CD8-positive, alpha-beta memory T cell (primary cell): ENCODE results near the gene CACNA1G. TPM values are rescaled to one million over a fixed set of nuclear protein-coding genes. Genes with fewer than 3 reads are reported as not detected.

Experiments used
- CTCF ChIA-PET: fragments of 350-600 bp; sonication (Branson Sonifier 250); formaldehyde crosslinking; loops from one replicate; lab custom pipeline; 2021; ENCODE audit warnings: antibody characterized with exemption; lab: Charles Lee
- POLR2A ChIA-PET: fragments of 350-600 bp; sonication (Branson Sonifier 250); formaldehyde crosslinking; loops from one replicate; lab custom pipeline; 2021; ENCODE audit warnings: antibody characterized with exemption; lab: Charles Lee
- DNase-seq, 5 donors: peaks; one replicate each; pipeline versions ENCODE4 v3.0.0 to v3.0.0-alpha.2; 2020 to 2022; ENCODE audit warnings: mixed read lengths in 1 of 5
- H3K27ac ChIP-seq: one replicate; pipeline ENCODE4 v1.7.0; 2013; ENCODE audit warnings: low read depth, mild to moderate bottlenecking, low read length, moderate library complexity
- H3K27me3 ChIP-seq: 2 replicates; pipeline ENCODE4 v1.7.0; 2013; ENCODE audit warnings: low read length, mild to moderate bottlenecking; ENCODE audit not compliant: insufficient read depth, poor library complexity, severe bottlenecking
- H3K36me3 ChIP-seq: 2 replicates; pipeline ENCODE4 v1.7.0; 2013; ENCODE audit warnings: mild to moderate bottlenecking, low read length, moderate library complexity; ENCODE audit not compliant: insufficient read depth
- H3K4me1 ChIP-seq: 2 replicates; pipeline ENCODE4 v1.7.0; 2013; ENCODE audit warnings: mild to moderate bottlenecking, low read length, moderate library complexity; ENCODE audit not compliant: insufficient read depth
- H3K4me3 ChIP-seq: 2 replicates; pipeline ENCODE4 v1.7.0; 2013; ENCODE audit warnings: mild to moderate bottlenecking, low read length
- H3K9me3 ChIP-seq: 2 replicates; pipeline ENCODE4 v1.7.0; 2013; ENCODE audit warnings: mild to moderate bottlenecking, low read length
- H3K27ac Mint-ChIP-seq, 8 donors: one replicate each; pipeline ENCODE4 v1.8.0; 2020 to 2021; ENCODE audit warnings: mixed read lengths in 8 of 8, mild to moderate bottlenecking in 6 of 8, inconsistent platforms in 3 of 8, moderate library complexity in 3 of 8
- H3K27me3 Mint-ChIP-seq, 2 donors: one replicate each; pipeline ENCODE4 v1.8.0; 2020 to 2021; ENCODE audit warnings: mixed read lengths in 2 of 2, mild to moderate bottlenecking in 1 of 2, moderate library complexity in 1 of 2
- H3K36me3 Mint-ChIP-seq, 3 donors: one replicate each; pipeline ENCODE4 v1.8.0; 2020 to 2021; ENCODE audit warnings: mixed read lengths in 3 of 3, inconsistent platforms in 1 of 3, mild to moderate bottlenecking in 1 of 3
- H3K4me1 Mint-ChIP-seq, 3 donors: one replicate each; pipeline ENCODE4 v1.8.0; 2020 to 2021; ENCODE audit warnings: mixed read lengths in 3 of 3, inconsistent platforms in 1 of 3, mild to moderate bottlenecking in 1 of 3
- H3K4me3 Mint-ChIP-seq, 7 donors: one replicate each; pipeline ENCODE4 v1.8.0; 2020 to 2021; ENCODE audit warnings: mixed read lengths in 7 of 7, mild to moderate bottlenecking in 6 of 7, moderate library complexity in 4 of 7, inconsistent platforms in 2 of 7
- H3K9me3 Mint-ChIP-seq, 5 donors: one replicate each; pipeline ENCODE4 v1.8.0; 2020 to 2022; ENCODE audit warnings: mixed read lengths in 5 of 5, mild to moderate bottlenecking in 3 of 5, moderate library complexity in 2 of 5, inconsistent platforms in 1 of 5
- polyA plus RNA-seq: library from polyadenylated mRNA; unstranded; fragments of 300-500 nt; fragmentation: Illumina TruSeq; gene quantifications from one replicate; pipeline ENCODE4 v1.2.3, GENCODE V29; 2021
- total RNA-seq, 2 experiments: library from RNA; stranded (reverse); gene quantifications; one replicate each; pipeline ENCODE4 v1.2.3, GENCODE V29; 2021

Gene CACNA1G
- total RNA-seq (under 1 TPM in 1 of 2 experiments, not detected in 1; 0.07 TPM), polyA plus RNA-seq (not detected)

- Mint-ChIP-seq H3K9me3 (no peaks in the 10 kb centered on the region), H3K4me3 (peak within 1 kb of the TSS; percentile 79 to 91 (median 84)), H3K36me3 (peaks cover 0 to 5% (median 0%) of the 10 kb centered on the region in 3 donors), H3K27ac (peak within 1 kb of the TSS in 4 of 8 donors; percentile 26 to 68 (median 55)), H3K4me1 (peaks cover 18 to 36% (median 32%) of the 10 kb centered on the region in 3 donors), H3K27me3 (peaks cover 58 to 61% of the 10 kb centered on the region in 2 donors)
- ChIA-PET POLR2A (interaction anchor here (0.6 to 1.2 kb wide), 4 partner anchors 10 to 385 kb away, joined by 3 to 5 read pairs (median 4); partner anchors contain the start of gene ANKRD40), CTCF (interaction anchor here (0.6 to 1.9 kb wide), 2 partner anchors 18 to 551 kb away, joined by 3 to 7 read pairs; no protein-coding TSS in a partner anchor)
- Histone ChIP-seq H3K27ac (no peak within 1 kb of the TSS), H3K4me3 (peak within 1 kb of the TSS; percentile 60), H3K27me3 (peaks cover 52% of the 10 kb centered on the region), H3K36me3 (no peaks in the 10 kb centered on the region), H3K9me3 (no peaks in the 10 kb centered on the region), H3K4me1 (peaks cover 22% of the 10 kb centered on the region)
- DNase-seq: peak; percentile 79 to 86 (median 84)
Observed at GRCh38 chr17:50560185-50560824, at the start of gene CACNA1G. CACNA1G (plus strand) TSS chr17:50560715; CDS start chr17:50561460, 745 bp downstream.

DNA sequence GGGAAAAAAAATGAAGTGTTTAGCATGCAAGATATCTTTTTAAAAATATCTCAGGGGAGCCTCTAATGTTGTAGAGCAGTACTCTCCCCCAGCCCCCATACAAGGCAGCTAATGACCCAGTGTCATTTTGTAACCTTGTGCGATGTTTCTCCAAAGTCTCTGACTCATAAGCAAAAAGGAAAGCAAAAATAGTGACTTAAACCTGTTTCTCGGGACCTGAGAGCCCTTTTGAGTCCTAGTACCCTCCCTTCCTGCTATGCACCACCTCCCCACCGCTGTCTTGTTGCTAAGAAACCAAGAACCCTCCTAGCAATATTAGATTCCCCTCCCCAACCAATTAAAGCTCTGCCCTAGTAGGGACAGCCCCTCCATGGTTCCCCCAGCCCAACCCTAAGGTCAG lies 49.5 kb upstream of the CACNA1G start:
- peaks cover 0 to 3% of the 10 kb centered on the region in 2 donors for H3K27me3 Mint-ChIP-seq
- ChIA-PET POLR2A (no interaction called here), CTCF (interaction anchor here (1.4 to 1.5 kb wide), 2 partner anchors 9 to 26 kb away, joined by 3 to 4 read pairs; no protein-coding TSS in a partner anchor)
- Histone ChIP-seq H3K4me1 (peaks cover 14% of the 10 kb centered on the region), H3K4me3 (no peak overlapping the region), H3K36me3 (no peaks in the 10 kb centered on the region), H3K27ac (no peak overlapping the region), H3K9me3 (no peaks in the 10 kb centered on the region), H3K27me3 (no peaks in the 10 kb centered on the region)
- DNase-seq: peak in 2 of 5 donors; percentile 31 to 67
- H3K4me3 Mint-ChIP-seq: peak overlapping the region; percentile 8 to 67 (median 51)
- H3K36me3 Mint-ChIP-seq: no peaks in the 10 kb centered on the region
- H3K9me3 Mint-ChIP-seq: no peaks in the 10 kb centered on the region
- H3K27ac Mint-ChIP-seq: peak overlapping the region in 7 of 8 donors; percentile 34 to 87 (median 58)
- peaks cover 27 to 34% (median 33%) of the 10 kb centered on the region in 3 donors for H3K4me1 Mint-ChIP-seq

DNA sequence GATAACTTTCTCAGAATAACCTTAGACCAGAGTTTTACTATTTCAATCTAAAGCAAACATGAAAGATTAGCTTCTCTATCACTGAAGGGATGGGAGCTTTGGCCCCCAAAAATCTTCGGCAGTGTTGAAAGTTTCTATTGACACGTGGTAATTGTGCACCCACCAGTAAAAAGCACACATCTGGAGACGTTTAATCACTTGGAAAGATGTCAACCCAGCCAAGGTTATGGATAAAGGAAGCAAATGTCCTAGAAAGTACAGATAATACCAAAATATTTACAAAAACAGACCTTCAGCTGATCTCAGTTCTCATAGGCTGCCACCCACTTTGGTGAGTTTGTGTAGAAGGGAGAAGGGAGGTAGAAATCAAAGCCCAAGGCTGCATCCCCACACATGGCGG lies 47.0 kb upstream of the CACNA1G start:
- no peak overlapping the region for H3K4me3 Mint-ChIP-seq
- Histone ChIP-seq H3K9me3 (no peaks in the 10 kb centered on the region), H3K4me3 (no peak overlapping the region), H3K27ac (no peak overlapping the region), H3K27me3 (no peaks in the 10 kb centered on the region), H3K36me3 (no peaks in the 10 kb centered on the region), H3K4me1 (peaks cover 13% of the 10 kb centered on the region)
- no peak for DNase-seq
- POLR2A ChIA-PET: no interaction called here
- H3K27ac Mint-ChIP-seq: no peak overlapping the region
- no peaks in the 10 kb centered on the region for H3K9me3 Mint-ChIP-seq
- peaks cover 0 to 3% of the 10 kb centered on the region in 2 donors for H3K27me3 Mint-ChIP-seq
- no peaks in the 10 kb centered on the region for H3K36me3 Mint-ChIP-seq
- CTCF ChIA-PET: no interaction called here
- peaks cover 21 to 28% (median 28%) of the 10 kb centered on the region in 3 donors for H3K4me1 Mint-ChIP-seq

- Histone ChIP-seq H3K9me3 (no peaks in the 10 kb centered on the region), H3K4me3 (no peak overlapping the region), H3K27ac (no peak overlapping the region), H3K27me3 (no peaks in the 10 kb centered on the region), H3K36me3 (no peaks in the 10 kb centered on the region), H3K4me1 (peaks cover 6% of the 10 kb centered on the region)
- H3K36me3 Mint-ChIP-seq: no peaks in the 10 kb centered on the region
- ChIA-PET CTCF (no interaction called here), POLR2A (no interaction called here)
- H3K27me3 Mint-ChIP-seq: peaks cover 2 to 3% of the 10 kb centered on the region in 2 donors
- no peak for DNase-seq
- H3K9me3 Mint-ChIP-seq: no peaks in the 10 kb centered on the region
- peak overlapping the region in 1 of 8 donors; percentile 2 for H3K27ac Mint-ChIP-seq
- peaks cover 15 to 20% (median 19%) of the 10 kb centered on the region in 3 donors for H3K4me1 Mint-ChIP-seq
- H3K4me3 Mint-ChIP-seq: no peak overlapping the region
Observed at GRCh38 chr17:50514388-50514787, 46.1 kb upstream of the CACNA1G start.

DNA sequence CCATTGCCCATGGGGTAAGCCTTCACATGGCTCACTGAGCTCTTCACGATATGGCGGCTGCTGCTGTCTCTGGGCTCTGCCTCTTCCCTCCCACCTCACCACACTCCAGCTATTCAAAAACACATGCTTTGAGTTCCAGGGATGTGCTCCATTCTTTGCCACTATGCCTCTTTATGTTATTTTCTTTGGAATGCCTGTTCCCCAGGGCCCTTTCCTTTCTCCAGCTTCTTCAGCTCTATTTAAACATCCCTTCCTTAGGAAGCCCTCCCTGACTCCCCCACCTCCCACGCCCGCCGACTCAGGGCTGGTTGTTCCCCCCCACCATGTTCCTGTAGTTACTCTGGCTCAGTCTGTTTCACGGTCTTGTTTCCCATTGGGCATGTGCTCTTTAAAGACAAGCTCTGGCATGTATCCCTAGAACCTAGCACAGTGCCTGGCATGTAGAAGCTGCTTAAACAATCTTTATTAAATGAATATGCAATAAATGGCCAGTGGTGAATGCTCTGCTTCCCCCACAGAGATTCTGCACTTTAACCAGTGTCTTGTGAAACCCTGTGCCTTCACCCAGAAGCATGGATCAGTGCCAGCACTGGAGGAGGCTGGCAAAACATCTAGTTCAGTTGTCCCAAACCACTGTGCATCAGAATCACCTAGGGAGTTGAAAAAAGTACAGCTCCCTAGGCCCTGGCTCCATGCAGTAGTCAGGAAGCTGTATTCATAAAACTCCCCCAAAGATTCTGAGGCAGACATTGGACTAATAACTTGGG lies 45.4 kb upstream of the CACNA1G start:
- Mint-ChIP-seq H3K27ac (peak overlapping the region in 1 of 8 donors; percentile 16), H3K27me3 (peaks cover 2 to 3% of the 10 kb centered on the region in 2 donors), H3K4me3 (peak overlapping the region in 1 of 7 donors; percentile 40), H3K4me1 (peaks cover 11 to 14% (median 13%) of the 10 kb centered on the region in 3 donors), H3K9me3 (no peaks in the 10 kb centered on the region), H3K36me3 (no peaks in the 10 kb centered on the region)
- DNase-seq: no peak
- POLR2A ChIA-PET: no interaction called here
- Histone ChIP-seq H3K9me3 (no peaks in the 10 kb centered on the region), H3K4me1 (peaks cover 6% of the 10 kb centered on the region), H3K27me3 (no peaks in the 10 kb centered on the region), H3K27ac (no peak overlapping the region), H3K4me3 (no peak overlapping the region), H3K36me3 (no peaks in the 10 kb centered on the region)
- CTCF ChIA-PET: no interaction called here

DNA sequence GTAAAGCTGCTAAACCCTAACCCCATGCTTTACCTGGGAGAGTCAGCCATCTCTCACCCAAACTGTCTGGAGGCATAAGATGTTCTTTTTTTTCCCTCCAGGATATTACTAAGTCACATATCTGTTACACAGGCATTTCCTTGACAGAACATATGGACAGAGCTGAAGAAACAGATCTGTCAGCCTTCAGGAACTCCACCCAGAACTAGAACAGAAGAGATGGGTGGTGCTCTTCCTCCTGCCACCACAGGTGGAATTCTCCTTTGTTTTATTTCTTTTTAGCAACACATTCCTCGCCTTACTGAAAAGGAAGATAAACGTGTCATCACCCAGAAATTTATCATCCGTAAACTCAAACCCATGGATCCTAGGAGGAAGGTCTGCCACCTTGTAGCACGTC lies 43.5 kb upstream of the CACNA1G start:
- ChIA-PET CTCF (interaction anchor here (1.6 kb wide), 1 partner anchor 12 kb away, joined by 5 read pairs; no protein-coding TSS in a partner anchor), POLR2A (interaction anchor here (0.6 kb wide), 1 partner anchor 74 kb away, joined by 5 read pairs; no protein-coding TSS in a partner anchor)
- no peak overlapping the region for H3K27ac ChIP-seq

GRCh38 chr17:50517504-50518383 lies 42.8 kb upstream of the CACNA1G start:
- H3K4me3 Mint-ChIP-seq: no peak overlapping the region
- H3K27ac ChIP-seq: no peak overlapping the region
- POLR2A ChIA-PET: no interaction called here

More for the DNA sequence above, 43.5 kb upstream of the CACNA1G start:
- Mint-ChIP-seq H3K9me3 (no peaks in the 10 kb centered on the region), H3K27me3 (peaks cover 0 to 2% of the 10 kb centered on the region in 2 donors), H3K4me1 (no peaks in the 10 kb centered on the region), H3K36me3 (no peaks in the 10 kb centered on the region), H3K4me3 (no peak overlapping the region), H3K27ac (peak overlapping the region in 1 of 8 donors; percentile 48)
- Histone ChIP-seq H3K27me3 (no peaks in the 10 kb centered on the region), H3K4me1 (no peaks in the 10 kb centered on the region), H3K9me3 (no peaks in the 10 kb centered on the region), H3K36me3 (no peaks in the 10 kb centered on the region), H3K4me3 (no peak overlapping the region)
- no peak for DNase-seq

More at GRCh38 chr17:50517504-50518383, 42.8 kb upstream of the CACNA1G start:
- Mint-ChIP-seq H3K9me3 (no peaks in the 10 kb centered on the region), H3K4me1 (no peaks in the 10 kb centered on the region), H3K36me3 (no peaks in the 10 kb centered on the region), H3K27ac (peak overlapping the region in 1 of 8 donors; percentile 38), H3K27me3 (peaks cover 0 to 2% of the 10 kb centered on the region in 2 donors)
- DNase-seq: no peak
- H3K4me3 ChIP-seq: no peak overlapping the region
- H3K9me3 ChIP-seq: no peaks in the 10 kb centered on the region
- H3K36me3 ChIP-seq: no peaks in the 10 kb centered on the region
- no peaks in the 10 kb centered on the region for H3K27me3 ChIP-seq
- CTCF ChIA-PET: interaction anchor here (1.6 kb wide), 1 partner anchor 11 kb away, joined by 5 read pairs; no protein-coding TSS in a partner anchor
- H3K4me1 ChIP-seq: no peaks in the 10 kb centered on the region
